Measurements from ENCODE around the gene HAX1.

Gene HAX1

DNA sequence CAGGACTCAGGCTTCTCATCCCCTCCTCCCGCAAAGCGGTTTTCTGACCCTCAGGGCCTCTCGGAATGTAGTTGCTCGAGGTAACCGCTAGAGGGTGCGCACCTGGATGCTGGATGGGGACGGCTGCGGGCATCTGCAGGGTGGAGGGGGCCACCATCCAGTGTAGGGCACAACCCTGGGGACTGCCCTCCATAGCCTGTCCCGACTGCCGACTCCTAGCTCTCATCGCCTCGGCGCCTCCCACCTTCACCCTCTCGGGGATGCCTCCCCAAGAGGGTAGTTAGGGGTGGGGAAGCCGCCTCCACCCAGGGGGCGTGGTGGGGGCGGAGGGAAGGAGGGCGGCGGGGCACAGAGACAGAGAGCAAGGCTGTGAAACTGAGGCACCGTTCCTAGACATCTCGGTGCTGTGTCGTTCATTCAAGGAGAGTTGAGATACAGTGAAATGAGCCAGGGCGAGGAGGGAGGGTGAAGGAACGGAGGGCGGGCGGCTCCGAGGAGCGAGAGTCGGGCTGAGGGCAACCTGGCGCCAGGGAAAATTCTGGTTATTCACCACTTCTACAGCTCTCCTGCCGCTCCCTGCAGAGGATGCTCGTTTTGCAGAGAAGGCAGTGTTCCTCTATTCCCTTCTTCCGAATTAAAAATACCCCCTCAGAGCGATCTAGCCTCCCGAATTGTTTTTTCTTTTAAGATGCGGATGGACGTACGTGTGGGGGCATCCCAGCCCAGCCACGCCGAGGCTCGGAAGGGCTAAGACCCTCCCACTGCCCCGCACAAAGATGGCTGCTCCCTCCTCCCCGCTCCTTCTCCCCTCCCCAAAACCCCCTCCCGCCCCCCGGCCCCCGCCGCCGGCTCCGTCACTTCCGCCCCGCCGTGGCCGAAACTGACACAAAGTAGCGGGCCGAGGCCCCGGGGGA is 52.5 kb downstream of the HAX1 start, which contains the start of gene ATP8B2:
Gene ATP8B2 (plus strand): TSS at position 857 of the 914 bp plus-strand sequence. CDS start 2,617 bp downstream, outside the sequence.
- H3K9me3 ChIP-seq (ENCODE audit: control insufficient read depth, insufficient read depth, low read length) = no peaks in the 10 kb centered on the region
- WGBS (ENCODE audit: insufficient coverage, insufficient read length) = no CpG with 5 or more reads among the region's 56 CpGs
- H3K4me3 ChIP-seq (ENCODE audit: low read length) = peak within 1 kb of the TSS; percentile 91; the same call in 1 of the 2 replicates
- no peaks in the 10 kb centered on the region for H3K27me3 ChIP-seq (ENCODE audit: control insufficient read depth, insufficient read depth, low read length)
- DNase-seq (ENCODE audit: low read depth, low spot score) = peak; percentile 63
- H3K36me3 ChIP-seq (ENCODE audit: control insufficient read depth, insufficient read depth, low read length) = no peaks in the 10 kb centered on the region
- peaks cover 10% of the 10 kb centered on the region; the same call in 1 of the 2 replicates for H3K4me1 ChIP-seq (ENCODE audit: control insufficient read depth, insufficient read depth, low read length)
- H3K27ac ChIP-seq (ENCODE audit: low read length) = no peak within 1 kb of the TSS

All from iPS DF 6.9 (cell line).